PFSK-1 (cell line): ENCODE data around the gene CKAP5.

ENCODE experiments used
- FOXP2 ChIP-seq: optimal IDR thresholded peaks from 2 replicates; pipeline ENCODE3; 2011; ENCODE audit warnings: borderline replicate concordance, control low read depth, inconsistent platforms; ENCODE audit not compliant: insufficient read depth; ENCODE audit errors: extremely low read length, extremely low read depth
- POLR2AphosphoS5 ChIP-seq: IDR thresholded peaks from 2 replicates; pipeline ENCODE4 v1.6.1; 2012; ENCODE audit warnings: low read depth, mild to moderate bottlenecking, control low read depth, low read length, moderate library complexity
- REST ChIP-seq, 2 experiments: IDR thresholded peaks; 2 replicates each; pipeline versions ENCODE4 v1.6.1 to v1.8.0; 2011 to 2012; ENCODE audit warnings: low read depth in 2 of 2, low read length in 2 of 2, control low read depth in 1 of 2, inconsistent platforms in 1 of 2, mild to moderate bottlenecking in 1 of 2, moderate library complexity in 1 of 2; ENCODE audit not compliant: insufficient read depth in 1 of 2
- SIN3A ChIP-seq: IDR thresholded peaks from 2 replicates; pipeline ENCODE4 v1.6.1; 2012; ENCODE audit warnings: mild to moderate bottlenecking, low read length, moderate library complexity, borderline replicate concordance; ENCODE audit not compliant: insufficient read depth
- TAF1 ChIP-seq: IDR thresholded peaks from 2 replicates; pipeline ENCODE4 v1.6.1; 2012; ENCODE audit warnings: low read length, control low read depth, borderline replicate concordance; ENCODE audit not compliant: insufficient read depth

DNA sequence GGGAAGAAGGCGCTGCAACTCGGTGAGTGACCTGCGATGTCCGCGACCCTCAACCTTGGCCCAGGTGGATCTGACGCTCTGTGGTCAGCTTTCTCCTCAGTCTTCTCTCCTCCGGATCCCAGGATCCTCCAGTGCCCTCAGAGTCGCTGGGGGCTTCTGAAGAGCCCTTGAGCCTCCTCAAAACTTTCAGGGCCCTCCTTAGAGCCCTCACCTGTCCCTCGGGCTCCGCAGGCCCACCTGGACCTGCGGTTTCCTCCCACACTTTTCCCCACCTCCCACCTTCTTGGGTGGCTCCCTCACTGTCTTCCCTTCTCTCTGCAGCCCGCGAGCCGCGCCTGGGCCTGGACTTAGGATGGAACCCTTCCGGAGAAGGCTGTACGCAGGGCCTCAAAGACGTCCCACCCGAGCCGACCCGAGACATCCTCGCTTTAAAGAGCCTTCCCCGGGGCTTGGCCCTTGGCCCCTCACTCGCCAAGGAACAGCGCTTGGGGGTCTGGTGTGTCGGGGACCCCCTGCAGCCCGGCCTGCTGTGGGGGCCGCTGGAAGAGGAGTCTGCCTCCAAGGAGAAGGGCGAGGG lies 144.9 kb downstream of the CKAP5 start:
- no peak for TF ChIP-seq POLR2AphosphoS5
- TF ChIP-seq FOXP2 = no peak
- TF ChIP-seq REST (IDR thresholded peaks at IDR 0.05; ENCODE audit: insufficient read depth in 1 of 2, low read depth in 2 of 2, low read length in 2 of 2) = no peak
- no peak for TF ChIP-seq TAF1
- TF ChIP-seq SIN3A = no peak
